ACC112 (cell line): ENCODE results near the gene B3GNT5.

Experiments used
- H2AFZ ChIP-seq: fragments of 200-600 bp; sonication (generic); one replicate; pipeline ENCODE4 v1.6.0; 2017; ENCODE audit warnings: antibody characterized with exemption, low read length; ENCODE audit not compliant: unreplicated experiment
- H3K27ac ChIP-seq: fragments of 200-600 bp; sonication (generic); 2 replicates; pipeline ENCODE4 v1.5.1; 2014; ENCODE audit warnings: low read depth, mild to moderate bottlenecking, antibody characterized with exemption, low read length, moderate library complexity
- H3K27me3 ChIP-seq: fragments of 200-600 bp; sonication (generic); 2 replicates; pipeline ENCODE4 v1.6.1; 2014; ENCODE audit warnings: mild to moderate bottlenecking, antibody characterized with exemption, low read length, moderate library complexity, mixed read lengths; ENCODE audit not compliant: insufficient read depth
- H3K36me3 ChIP-seq: fragments of 200-600 bp; sonication (generic); 2 replicates; pipeline ENCODE4 v1.6.1; 2016; ENCODE audit warnings: mild to moderate bottlenecking, antibody characterized with exemption, low read length, moderate library complexity, mixed read lengths; ENCODE audit not compliant: insufficient read depth
- H3K4me1 ChIP-seq: fragments of 200-600 bp; sonication (generic); one replicate; pipeline ENCODE4 v1.6.1; 2016; ENCODE audit warnings: low read length, mixed read lengths; ENCODE audit not compliant: insufficient read depth, unreplicated experiment, control insufficient read depth
- H3K4me3 ChIP-seq: fragments of 200-600 bp; sonication (generic); 2 replicates; pipeline ENCODE4 v1.5.1; 2014; ENCODE audit warnings: mild to moderate bottlenecking, low read depth, low read length
- H3K79me2 ChIP-seq: fragments of 200-600 bp; sonication (generic); one replicate; pipeline ENCODE4 v1.6.0; 2016; ENCODE audit warnings: low read length; ENCODE audit not compliant: control insufficient read depth, unreplicated experiment, insufficient read depth

Gene B3GNT5

GRCh38 chr3:183307749-183308148 lies 54.7 kb downstream of the B3GNT5 start:
- H3K4me3 ChIP-seq: no peak overlapping the region
- no peaks in the 10 kb centered on the region for H3K36me3 ChIP-seq
- H3K4me1 ChIP-seq: peaks cover 7% of the 10 kb centered on the region
- H3K27me3 ChIP-seq: no peaks in the 10 kb centered on the region
- H2AFZ ChIP-seq: no peak overlapping the region
- no peak overlapping the region for H3K27ac ChIP-seq
- no peaks in the 10 kb centered on the region for H3K79me2 ChIP-seq

GRCh38 chr3:183308751-183309150 lies 55.7 kb downstream of the B3GNT5 start:
- Histone ChIP-seq H3K27me3 (no peaks in the 10 kb centered on the region), H2AFZ (no peak overlapping the region), H3K4me3 (no peak overlapping the region), H3K27ac (no peak overlapping the region), H3K4me1 (peaks cover 7% of the 10 kb centered on the region), H3K36me3 (no peaks in the 10 kb centered on the region), H3K79me2 (no peaks in the 10 kb centered on the region)

- Histone ChIP-seq H3K79me2 (no peaks in the 10 kb centered on the region), H3K27ac (no peak overlapping the region), H3K36me3 (no peaks in the 10 kb centered on the region), H2AFZ (no peak overlapping the region), H3K27me3 (no peaks in the 10 kb centered on the region), H3K4me3 (no peak overlapping the region), H3K4me1 (peaks cover 7% of the 10 kb centered on the region)
These were observed 56.2 kb downstream of the B3GNT5 start for GRCh38 chr3:183309276-183309675.

- Histone ChIP-seq H3K27me3 (no peaks in the 10 kb centered on the region), H3K4me1 (peaks cover 11% of the 10 kb centered on the region), H3K4me3 (no peak overlapping the region), H3K27ac (no peak overlapping the region), H3K79me2 (no peaks in the 10 kb centered on the region), H2AFZ (no peak overlapping the region), H3K36me3 (no peaks in the 10 kb centered on the region)
These were observed 57.9 kb downstream of the B3GNT5 start for GRCh38 chr3:183310936-183311335.

DNA sequence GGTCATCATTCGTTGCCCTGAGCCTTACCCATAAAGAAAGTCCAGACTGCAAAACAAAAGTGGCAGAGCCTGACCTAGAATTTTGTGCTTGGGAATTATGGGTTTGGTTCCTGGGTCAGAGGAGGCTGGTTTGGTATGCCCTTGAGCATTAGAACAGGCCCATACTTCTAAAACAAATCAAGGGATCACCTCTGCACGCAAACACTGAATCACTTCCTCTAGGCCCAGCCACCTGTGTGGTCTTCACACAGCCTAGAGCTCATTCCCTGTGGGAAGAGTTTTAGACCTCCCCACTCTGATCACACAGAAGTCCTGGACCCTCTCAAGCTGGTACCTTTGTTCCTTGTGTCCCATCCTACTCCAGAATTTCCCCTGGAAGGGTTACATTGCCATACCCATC lies 59.4 kb downstream of the B3GNT5 start:
- H3K4me1 ChIP-seq: peaks cover 5% of the 10 kb centered on the region
- no peaks in the 10 kb centered on the region for H3K36me3 ChIP-seq
- no peak overlapping the region for H3K4me3 ChIP-seq
- H2AFZ ChIP-seq: no peak overlapping the region
- H3K27me3 ChIP-seq: no peaks in the 10 kb centered on the region
- H3K27ac ChIP-seq: no peak overlapping the region
- no peaks in the 10 kb centered on the region for H3K79me2 ChIP-seq

DNA sequence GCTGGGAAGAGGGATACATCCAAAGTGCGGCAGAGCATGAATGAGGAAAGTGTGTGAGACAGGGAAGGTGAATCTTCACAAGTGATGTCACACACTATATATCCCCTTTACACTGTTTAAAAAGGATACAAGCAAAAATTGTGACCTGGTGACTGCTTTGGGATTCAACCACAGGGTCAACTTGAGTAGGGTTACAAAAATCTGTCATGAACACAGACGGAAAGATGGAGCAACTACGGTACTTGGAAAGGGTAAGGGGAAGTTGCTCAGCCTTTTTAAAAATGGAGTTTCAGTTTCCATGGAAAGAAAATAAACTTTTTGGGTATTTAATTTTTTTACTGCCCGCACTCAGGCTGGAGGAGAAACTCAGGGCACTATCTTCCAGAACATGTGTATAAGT lies 60.3 kb downstream of the B3GNT5 start:
- Histone ChIP-seq H3K4me1 (peaks cover 14% of the 10 kb centered on the region), H3K27me3 (no peaks in the 10 kb centered on the region)

DNA sequence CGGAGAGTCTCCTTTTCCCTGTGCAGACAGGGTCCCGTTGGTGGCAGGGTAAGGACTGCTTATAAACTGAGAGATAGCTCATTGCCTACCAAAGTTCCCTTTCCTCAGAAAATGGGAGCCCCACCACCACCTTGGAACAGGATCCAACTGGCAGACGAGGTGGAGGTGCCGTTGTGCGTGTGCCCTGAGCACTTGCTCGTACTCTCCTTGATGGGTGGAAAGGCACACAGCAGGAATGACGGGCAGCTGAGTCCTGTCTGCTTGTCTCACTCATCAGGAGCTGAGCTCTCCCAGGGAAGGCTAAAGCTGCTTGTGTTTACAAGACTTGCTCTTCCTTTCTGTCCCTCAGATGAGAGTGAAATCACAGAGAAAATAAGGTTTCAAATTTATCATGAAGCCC lies 60.7 kb downstream of the B3GNT5 start:
- H3K36me3 ChIP-seq: no peaks in the 10 kb centered on the region
- H3K4me3 ChIP-seq: no peak overlapping the region
- peaks cover 18% of the 10 kb centered on the region for H3K4me1 ChIP-seq
- H3K27me3 ChIP-seq: no peaks in the 10 kb centered on the region
- no peak overlapping the region for H3K27ac ChIP-seq
- no peaks in the 10 kb centered on the region for H3K79me2 ChIP-seq
- no peak overlapping the region for H2AFZ ChIP-seq

More for the DNA sequence above, 60.3 kb downstream of the B3GNT5 start:
- Histone ChIP-seq H3K79me2 (no peaks in the 10 kb centered on the region), H3K27ac (no peak overlapping the region), H3K36me3 (no peaks in the 10 kb centered on the region), H2AFZ (no peak overlapping the region), H3K4me3 (no peak overlapping the region)

DNA sequence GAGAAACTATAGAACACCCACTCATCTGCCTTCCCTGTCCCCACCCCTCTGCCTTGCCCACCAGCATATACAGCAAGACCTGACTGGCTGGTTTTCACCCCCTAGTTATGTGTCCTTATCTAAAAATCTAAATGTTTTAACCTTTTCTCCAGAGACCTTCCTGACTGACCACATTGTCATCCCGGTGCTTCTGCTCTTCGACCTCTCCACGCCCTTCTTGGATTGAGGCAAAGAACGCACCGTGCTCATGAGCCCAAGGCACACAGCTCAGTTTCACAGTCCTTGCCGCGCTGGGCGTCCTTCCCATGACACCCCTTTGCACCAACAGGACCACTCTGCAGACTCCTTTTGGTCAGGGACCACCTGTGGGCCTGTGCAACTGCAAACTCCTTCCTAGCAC lies 62.7 kb downstream of the B3GNT5 start:
- no peak overlapping the region for H2AFZ ChIP-seq
- no peaks in the 10 kb centered on the region for H3K36me3 ChIP-seq
- H3K4me1 ChIP-seq: peaks cover 24% of the 10 kb centered on the region
- no peaks in the 10 kb centered on the region for H3K27me3 ChIP-seq
- no peak overlapping the region for H3K4me3 ChIP-seq
- H3K27ac ChIP-seq: no peak overlapping the region
- H3K79me2 ChIP-seq: no peaks in the 10 kb centered on the region

DNA sequence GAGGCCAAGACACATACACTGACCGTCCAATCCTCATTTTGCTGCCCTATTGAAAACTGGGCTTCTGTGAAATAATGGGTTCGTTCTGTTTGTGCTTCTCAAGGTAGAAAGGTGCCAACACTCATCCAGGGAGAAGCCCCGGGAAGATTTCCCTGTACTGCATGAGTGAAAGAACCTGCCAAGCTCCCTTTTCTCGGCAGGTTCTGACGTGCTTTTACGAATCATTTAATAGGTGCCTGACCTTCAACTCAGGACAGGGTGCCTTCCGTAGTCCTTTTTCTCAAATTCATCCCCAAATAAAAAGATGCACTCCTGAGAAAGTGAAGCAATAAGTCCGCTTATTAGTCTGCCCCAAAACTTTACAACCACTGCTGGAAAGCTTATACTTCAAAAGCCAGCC lies 64.2 kb downstream of the B3GNT5 start:
- H3K36me3 ChIP-seq: no peaks in the 10 kb centered on the region
- no peaks in the 10 kb centered on the region for H3K27me3 ChIP-seq
- H2AFZ ChIP-seq: no peak overlapping the region
- H3K27ac ChIP-seq: no peak overlapping the region
- H3K4me1 ChIP-seq: peaks cover 24% of the 10 kb centered on the region
- H3K4me3 ChIP-seq: no peak overlapping the region
- no peaks in the 10 kb centered on the region for H3K79me2 ChIP-seq

- peak overlapping the region; percentile 13; the same call in 1 of the 2 replicates for H3K4me3 ChIP-seq
- peak overlapping the region; percentile 42; the same call in 1 of the 2 replicates for H3K27ac ChIP-seq
- no peaks in the 10 kb centered on the region for H3K27me3 ChIP-seq
- no peak overlapping the region for H2AFZ ChIP-seq
- peaks cover 24% of the 10 kb centered on the region for H3K4me1 ChIP-seq
- no peaks in the 10 kb centered on the region for H3K79me2 ChIP-seq
- no peaks in the 10 kb centered on the region for H3K36me3 ChIP-seq
These were observed 65.1 kb downstream of the B3GNT5 start for GRCh38 chr3:183317886-183318865.

DNA sequence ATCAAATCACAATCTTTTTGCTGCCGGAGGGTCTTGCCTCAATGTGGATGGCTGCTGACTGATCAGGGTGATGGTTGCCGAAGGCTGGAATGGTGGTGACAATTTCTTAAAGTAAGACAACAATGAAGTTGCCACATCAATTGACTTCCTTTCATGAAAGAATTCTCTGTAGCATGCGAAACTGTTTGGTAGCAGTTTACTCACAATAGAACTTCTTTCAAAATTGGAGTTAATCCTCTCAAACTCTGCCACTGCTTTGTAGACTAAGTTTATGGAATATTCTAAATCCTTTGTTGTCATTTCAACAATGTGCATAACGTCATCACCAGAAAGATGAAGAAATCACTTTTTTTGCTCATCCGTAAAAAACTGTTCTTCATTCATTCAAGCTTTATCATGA lies 65.8 kb downstream of the B3GNT5 start:
- Histone ChIP-seq H3K4me3 (no peak overlapping the region), H3K27ac (peak overlapping the region; percentile 42; the same call in 1 of the 2 replicates), H3K36me3 (no peaks in the 10 kb centered on the region), H2AFZ (no peak overlapping the region), H3K4me1 (peaks cover 26% of the 10 kb centered on the region), H3K27me3 (no peaks in the 10 kb centered on the region), H3K79me2 (no peaks in the 10 kb centered on the region)
